Stimulated activated naive CD4-positive, alpha-beta T cell (primary cell): ENCODE data around the gene SAFB.

Experiments
- DNase-seq, 6 experiments: peaks; one replicate each; lab custom pipeline; 2025; lab: John Stamatoyannopoulos, UW

Gene SAFB

DNA sequence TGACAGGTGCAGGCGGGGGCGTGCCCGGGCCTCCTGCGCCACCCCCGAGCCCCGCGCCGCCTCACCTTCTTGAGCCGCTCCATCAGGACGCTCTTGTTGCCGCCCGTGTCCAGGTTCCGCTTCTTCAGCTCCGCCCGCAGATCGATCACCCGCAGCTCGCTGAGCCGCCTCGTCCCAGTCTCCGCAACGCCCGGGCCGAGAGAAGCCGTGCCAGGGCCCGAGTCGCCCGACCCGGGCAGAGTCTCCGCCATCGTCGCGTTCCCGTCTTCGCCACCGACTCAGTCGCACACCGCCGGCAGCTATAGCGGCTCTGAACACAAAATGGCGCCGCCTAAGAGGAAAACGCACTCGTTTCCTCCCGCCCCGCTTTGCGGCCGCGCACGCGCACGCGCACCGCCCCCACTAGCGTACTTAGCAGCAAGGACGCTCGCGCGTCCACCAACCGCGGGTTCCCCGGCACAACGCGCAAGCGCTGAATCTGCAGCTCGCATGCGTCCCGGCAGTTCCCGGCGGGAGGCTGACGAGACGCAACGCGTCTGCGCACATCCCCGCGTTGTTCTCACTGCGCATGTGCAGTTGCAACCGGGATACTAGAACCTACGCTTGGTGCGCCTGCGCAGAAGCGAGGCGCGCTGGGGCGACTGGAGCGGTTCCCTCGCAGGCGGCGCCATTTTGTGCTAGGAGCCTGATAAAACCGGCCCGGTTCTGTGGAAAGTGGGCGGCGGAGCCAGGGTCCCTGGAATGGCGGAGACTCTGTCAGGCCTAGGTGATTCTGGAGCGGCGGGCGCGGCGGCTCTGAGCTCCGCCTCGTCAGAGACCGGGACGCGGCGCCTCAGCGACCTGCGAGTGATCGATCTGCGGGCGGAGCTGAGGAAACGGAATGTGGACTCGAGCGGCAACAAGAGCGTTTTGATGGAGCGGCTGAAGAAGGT lies at the start of gene SAFB, which contains the start of gene SAFB2:
SAFB (plus strand) TSS at position 619 of the 932 bp plus-strand sequence; CDS start at position 742, 123 bp downstream.
SAFB2 (minus strand) TSS at position 312 of the 932 bp plus-strand sequence; CDS start at position 251, 61 bp downstream.
- DNase-seq, result peak; percentile 96 to 100 (median 100)

GRCh38 chr19:5575590-5575989 lies 47.3 kb upstream of the SAFB start:
- no peak for DNase-seq

DNA sequence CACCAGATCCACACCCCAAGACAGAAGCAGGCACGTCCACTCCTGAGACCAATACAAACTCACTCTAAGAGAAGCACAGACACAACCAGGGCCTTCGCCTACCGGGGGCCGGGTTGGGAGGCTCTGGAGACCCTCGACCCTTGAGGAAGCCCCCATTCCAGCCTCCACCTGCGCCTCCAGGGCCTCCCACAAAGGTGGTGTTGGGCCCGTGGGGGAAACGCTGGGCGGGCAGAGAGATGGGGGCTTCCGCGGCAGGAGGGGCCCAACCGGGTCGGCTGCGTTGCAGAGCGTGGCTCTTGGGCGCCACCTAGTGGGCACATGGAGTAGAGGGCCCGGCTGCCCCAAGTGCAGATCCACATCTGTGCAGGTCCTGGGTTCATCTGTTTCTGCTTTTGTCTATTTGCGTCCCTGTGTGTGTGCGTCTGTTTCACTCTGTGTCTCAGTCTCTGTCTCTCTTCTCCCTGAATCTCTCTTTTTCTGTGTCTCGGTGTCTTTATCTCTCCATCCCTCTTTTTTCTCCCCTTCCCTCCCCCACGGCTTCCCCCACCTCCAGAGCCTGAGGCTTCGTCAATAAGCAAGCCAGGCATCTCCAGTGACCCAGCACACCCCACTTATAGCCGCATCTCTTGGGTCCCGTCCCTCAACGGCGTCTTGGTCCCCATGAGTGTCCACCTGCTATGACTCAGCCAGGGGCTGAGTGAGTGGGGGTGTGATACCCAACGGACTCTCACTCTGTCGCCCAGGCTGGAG lies 44.6 kb upstream of the SAFB start:
- DNase-seq, result peak; percentile 19 to 73 (median 64)

DNA sequence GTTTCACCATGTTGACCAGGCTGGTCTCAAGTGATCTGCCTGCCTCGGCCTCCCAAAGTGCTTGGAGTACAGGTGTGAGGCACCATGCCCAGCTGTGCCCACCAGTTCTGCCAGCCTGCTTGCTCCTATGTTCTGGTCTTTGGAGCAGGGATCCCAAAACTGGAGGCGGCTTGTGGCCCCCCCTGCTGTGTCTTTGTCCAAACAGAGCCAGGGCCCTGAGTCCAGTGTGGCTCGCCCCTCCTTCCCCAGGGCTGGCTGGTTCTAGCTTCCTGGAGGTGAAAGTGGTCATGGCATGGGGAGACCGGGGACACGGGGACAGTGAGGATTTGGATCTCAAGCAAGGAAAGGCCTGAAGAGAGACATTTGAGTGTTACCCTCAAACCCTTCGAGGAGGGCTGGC lies 43.6 kb upstream of the SAFB start:
- no peak for DNase-seq

GRCh38 chr19:5579697-5580096 lies 43.2 kb upstream of the SAFB start:
- DNase-seq, result no peak

DNA sequence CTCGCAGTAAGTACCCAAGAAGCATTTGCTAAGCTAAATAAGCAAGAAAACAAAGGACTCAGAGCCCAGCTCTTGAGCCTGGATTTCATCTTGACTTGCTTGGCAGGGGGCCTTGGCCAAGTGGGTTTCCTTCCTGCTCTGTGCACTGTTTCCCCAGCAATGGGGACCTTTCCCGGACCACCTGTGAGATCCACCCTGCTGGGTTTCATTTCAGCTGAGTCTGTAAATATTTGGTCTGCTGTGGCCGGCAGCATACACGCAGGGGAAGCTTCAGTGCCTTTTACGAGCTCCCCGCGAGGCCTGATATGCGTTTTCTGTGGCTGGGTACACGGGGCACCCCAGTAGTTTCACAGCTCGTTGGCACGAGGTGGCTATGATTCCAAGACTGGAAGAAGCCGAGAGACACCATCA lies 42.7 kb upstream of the SAFB start:
- DNase-seq, result no peak

GRCh38 chr19:5585461-5586299 lies 37.2 kb upstream of the SAFB start:
- DNase-seq, result peak in 5 of 6 experiments; percentile 8 to 27 (median 23)

DNA sequence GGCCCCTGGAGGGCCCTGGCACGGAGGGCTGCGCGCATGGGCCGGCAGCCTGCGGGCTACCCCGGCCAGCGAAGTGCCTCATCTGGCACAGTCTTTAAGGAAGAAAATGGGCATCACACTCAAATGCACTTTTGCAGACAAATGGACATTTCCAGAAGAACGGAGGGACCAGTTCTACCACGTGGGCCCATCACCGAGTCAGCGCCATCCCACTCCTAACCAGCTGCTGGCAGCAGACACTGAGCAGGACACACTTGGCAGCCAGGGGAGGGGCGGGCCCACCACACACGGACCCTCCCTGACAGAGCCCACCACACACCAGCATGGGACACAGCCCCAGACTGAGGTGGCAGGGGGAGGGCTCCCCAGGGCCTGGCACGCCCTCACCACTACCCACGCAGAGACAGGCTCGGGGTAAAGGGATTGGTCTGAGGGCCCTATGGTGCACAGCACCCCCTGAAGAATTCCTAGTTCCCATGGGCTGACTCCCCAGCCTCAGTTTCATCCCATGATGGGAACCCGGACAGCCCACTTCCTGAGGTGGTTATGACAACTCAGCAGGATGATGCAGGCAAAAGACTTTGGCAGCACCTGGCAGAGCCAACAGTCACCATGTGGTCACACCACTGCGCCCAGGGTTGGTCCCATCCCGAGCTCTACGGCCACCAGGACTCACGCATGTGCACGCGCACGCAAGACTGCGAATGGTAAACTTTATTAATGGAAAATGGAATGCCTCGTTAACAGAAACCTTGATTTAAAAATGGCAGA lies 36.4 kb upstream of the SAFB start:
- DNase-seq, result no peak

DNA sequence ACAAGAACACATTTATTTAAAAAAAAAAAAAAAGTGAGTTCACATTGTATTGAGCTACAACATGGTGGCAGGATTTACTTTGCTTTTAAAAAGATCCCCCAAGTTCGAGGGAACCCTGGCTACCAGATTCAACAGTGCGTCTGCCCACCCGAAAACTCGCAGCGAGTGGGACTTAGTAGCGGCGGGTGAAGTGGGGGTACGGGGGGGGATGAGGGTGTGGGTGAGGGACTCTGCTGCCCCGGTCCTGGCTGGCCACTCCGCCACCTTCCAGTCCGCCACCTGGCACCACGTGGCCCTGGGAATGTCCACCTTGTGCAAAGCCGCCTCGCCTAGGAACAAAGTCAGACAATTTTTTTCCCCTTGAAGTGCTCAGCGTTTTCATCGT lies 35.8 kb upstream of the SAFB start:
- DNase-seq, result no peak

DNA sequence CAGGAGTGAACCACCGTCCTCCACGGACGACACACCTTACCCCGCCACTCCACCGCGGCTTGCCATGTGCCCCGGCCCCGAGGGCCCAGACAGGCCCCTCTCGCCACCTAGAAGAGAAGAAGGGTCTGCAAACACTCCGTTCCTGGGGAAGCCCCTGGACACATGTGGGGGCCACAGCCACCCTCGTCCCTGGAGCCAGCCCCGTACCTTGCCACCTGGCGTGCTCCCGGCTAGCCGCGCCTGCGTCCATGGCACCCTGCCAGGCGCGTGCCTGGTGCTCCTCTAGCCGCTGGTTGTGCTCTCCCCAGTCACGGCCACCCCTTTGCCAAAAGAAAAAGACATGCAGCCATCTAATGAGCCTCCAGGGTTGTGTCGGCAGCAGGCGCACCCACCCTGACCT lies 35.2 kb upstream of the SAFB start:
- no peak for DNase-seq

DNA sequence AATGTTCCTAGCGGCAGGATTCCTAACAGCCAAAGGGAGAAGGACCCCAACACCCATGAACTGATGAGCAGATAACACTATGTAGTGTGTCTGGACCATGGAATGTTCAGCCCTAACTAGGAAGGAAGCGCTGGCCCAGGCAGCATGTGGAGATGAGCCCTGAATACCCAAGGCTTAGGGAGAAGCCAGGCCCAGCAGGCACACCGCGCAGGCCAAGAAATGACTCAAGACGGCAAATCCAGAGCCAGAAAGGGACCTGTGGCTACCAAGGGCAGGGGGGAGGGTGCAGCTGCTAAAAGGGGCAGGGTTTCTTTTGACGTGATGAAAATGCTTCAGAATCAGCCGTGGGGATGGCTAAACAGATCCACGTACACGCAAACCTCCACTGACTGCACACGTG lies 34.4 kb upstream of the SAFB start:
- DNase-seq, result no peak

DNA sequence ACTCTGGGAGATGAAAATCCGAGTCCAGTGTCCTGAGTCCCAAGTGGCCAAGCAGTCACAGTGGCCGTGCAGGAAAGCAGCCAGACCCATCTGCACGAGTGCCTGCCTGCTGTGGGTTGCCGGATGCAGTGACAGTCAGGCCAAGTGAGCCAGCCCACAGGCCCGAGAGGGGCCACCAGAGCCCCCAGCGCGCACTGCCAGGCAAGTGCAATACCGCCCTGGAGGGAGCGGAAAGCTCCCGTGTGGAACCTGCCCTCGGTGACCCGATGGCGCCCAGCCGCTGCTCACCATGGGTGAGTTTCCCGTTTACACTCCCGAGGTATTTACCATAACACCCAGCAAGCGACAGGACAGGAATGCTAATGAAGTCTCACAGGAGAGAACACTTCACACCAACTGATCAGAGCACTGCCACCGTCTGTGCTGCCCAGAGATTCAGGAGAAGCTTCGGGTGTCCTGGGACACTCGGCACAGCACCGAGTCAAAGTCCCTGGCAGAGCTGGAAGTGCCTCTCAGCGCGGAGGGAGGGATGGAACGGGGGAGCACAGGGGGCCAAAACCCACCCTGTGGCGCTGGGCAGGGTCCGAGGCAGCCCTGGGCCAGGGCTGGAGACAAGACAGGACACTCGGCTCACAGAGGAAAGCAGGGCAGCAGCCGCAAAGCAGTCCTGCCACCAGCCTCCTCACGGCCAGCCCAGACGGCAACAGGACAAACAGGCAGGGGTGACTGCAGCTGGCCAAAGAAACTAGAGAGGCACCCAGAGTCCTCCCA lies 33.8 kb upstream of the SAFB start:
- no peak for DNase-seq

GRCh38 chr19:5590151-5590864 lies 32.6 kb upstream of the SAFB start:
- no peak for DNase-seq

DNA sequence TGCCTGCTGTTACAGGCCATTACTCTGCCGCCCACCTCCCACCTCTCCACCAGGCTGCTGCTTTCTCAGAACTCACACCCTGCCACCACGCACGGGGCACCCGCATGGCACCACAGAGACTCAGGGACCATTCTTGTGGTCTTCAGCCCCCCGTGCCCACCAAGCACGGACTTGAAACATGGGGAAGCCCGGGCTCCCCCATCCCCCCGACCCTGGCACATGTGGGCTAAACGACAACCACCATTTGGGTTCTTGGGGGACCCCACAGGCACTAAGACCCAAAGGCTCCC lies 32.1 kb upstream of the SAFB start:
- DNase-seq, result no peak

DNA sequence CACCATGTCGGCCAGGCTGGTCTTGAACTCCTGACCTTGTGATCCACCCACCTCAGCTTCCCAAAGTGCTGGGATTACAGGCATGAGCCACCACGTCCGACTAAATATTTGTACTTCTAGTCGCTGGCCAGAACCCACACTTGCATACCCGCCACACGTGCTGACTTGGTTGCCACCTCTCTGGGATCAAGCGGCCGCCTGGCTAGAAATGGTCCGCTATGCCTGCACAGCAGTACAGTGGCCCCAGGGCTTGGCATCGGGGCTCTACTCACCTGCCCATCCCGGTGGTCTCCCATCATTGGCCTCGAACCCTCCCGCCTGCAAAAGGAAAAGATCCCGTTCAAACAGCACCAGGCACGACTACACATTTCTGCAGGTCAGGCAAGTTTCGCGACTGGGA lies 31.4 kb upstream of the SAFB start:
- no peak for DNase-seq

GRCh38 chr19:5592531-5593342 lies 30.1 kb upstream of the SAFB start:
- DNase-seq, result no peak

DNA sequence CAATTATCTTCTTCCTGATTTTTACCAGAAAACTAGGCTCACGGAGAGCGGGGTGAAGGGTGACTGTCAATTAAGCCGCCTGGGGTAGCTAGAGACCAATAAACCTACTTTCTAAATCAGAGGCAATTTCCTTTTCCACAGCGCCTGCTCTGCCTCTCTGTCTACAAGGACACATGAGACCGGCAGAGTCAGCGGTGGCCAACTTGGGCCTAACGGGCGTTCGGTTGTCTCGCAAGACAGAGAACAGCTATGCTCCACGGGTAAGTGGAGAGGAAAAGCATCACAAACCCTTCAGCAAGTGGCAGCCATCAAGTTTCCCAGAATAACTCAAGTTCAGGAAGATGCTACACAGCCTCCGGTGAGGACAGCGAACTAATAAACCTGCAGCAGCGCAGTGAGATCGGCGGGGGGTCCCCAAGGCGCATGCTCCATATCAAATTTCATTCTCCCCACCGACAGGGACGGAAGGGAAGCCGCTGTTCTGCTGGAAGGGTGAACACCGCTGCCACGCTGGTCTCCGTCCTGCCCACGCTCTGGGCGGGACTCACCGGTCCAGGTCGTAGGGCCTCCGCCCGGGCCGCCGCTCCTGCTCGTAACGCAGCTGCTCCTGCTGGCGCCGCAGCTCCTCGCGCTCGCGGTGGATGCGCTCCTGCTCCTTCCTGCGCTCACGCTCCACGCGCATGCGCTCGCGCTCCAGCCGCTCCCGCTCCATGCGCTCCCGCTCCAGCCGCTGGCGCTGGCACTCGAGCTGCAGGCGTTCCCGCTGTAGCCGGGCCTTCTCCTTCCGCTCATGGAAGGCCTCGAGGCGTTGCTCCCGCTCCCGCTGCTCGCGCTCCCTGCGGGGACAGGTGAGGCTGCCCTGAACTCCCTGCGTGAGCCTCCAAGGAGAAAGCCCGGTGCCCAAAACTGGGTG lies 29.3 kb upstream of the SAFB start:
- DNase-seq, result no peak

DNA sequence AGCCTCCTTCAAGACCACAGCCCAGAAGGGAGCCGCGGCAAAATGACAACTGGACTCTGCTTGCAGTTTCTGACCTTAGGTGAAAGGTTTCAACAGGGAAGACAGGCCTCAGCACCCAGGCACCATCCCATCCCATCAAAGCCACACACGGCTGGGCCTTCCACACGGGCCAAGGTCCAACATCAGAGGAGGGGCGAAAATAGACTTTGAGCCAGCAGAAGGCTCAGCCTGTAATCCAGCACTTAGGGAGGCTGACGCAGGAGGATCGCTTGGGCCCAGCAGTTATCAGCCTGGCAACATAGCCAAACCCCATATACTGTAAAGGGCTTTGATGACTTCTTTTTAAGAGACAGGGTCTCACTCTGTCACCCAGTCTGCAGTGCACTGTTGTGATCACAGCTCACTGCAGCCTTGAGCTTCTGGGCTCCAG lies 28.3 kb upstream of the SAFB start:
- no peak for DNase-seq
